PC-9 (cell line): Measurements from ENCODE around the gene RIPK4.

Experiments
- CTCF ChIP-seq: fragments of 200-600 bp; sonication (generic); conservative IDR thresholded peaks from 2 replicates; pipeline ENCODE4 v1.6.1; 2017; ENCODE audit warnings: mixed run types, antibody characterized with exemption, mild to moderate bottlenecking, moderate library complexity
- EZH2 ChIP-seq: fragments of 200-600 bp; sonication (generic); IDR thresholded peaks from 2 replicates; pipeline ENCODE4 v1.8.0; 2017; ENCODE audit warnings: antibody characterized with exemption, low read depth

DNA sequence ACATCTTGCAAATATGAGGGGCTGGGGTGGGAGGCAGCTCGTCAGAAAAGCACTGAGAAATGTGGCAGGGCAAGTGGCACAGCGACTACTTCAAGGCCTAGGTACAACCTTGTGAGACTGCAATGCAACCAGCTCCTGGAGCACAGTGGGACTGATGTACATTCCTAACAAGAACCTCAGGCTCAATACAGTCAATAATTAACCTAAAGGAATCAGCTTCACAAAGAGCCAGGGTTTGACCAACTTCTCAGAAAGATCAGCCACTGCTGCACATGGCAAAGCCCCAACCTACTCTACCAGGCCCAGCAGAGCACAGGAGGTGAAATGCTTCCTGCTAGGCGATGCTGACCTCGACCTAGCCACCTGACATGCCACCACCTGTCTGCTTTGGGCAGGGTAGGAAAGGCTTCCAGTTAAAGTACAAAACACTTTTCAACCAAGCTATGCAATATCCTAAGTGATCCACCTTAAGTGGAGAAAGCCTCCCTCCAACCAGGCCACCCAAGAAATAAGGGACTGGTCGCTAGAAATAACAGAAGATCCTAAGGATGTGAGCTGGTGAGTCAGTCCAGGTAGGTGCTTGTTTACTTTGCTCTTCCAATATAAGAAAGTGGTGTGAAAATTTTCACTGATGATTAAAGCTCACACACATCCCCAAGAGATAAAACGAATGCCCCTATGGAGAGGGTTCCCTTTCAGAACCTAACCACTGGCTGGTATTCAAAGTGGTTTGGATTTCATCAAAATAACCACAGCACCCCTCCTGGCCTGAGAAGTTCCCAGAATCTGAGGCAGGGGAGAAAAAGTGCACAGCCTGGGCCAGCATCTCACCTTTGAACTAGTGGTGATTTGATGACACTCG lies 2.1 kb downstream of the RIPK4 start:
- TF ChIP-seq CTCF (no peak), EZH2 (no peak)
